HFFc6 (cell line): Measurements from ENCODE around the gene P2RX7. TPM values are rescaled to one million over a fixed set of nuclear protein-coding genes. Genes with fewer than 3 reads are reported as not detected.
"Not testable (repeated sequence)": the region's sequence is repeated elsewhere in the genome, so short reads cannot be mapped to it uniquely, and the experiment has no call there.

Source experiments
- DNase-seq: peaks from one replicate; pipeline ENCODE4 v3.0.0-alpha.2; 2018
- H3K27ac Mint-ChIP-seq: 2 replicates; pipeline ENCODE4 v1.8.0; 2020; ENCODE audit warnings: mild to moderate bottlenecking, mixed read lengths
- H3K27me3 Mint-ChIP-seq: 2 replicates; pipeline ENCODE4 v1.8.0; 2021; ENCODE audit warnings: mild to moderate bottlenecking, moderate library complexity, mixed read lengths; ENCODE audit not compliant: insufficient read depth
- H3K36me3 Mint-ChIP-seq: 2 replicates; pipeline ENCODE4 v1.8.0; 2021; ENCODE audit warnings: low read depth, mixed read lengths
- H3K4me1 Mint-ChIP-seq: 2 replicates; pipeline ENCODE4 v1.8.0; 2020; ENCODE audit warnings: low read depth, mixed read lengths
- H3K4me3 Mint-ChIP-seq: 2 replicates; pipeline ENCODE4 v1.8.0; 2020; ENCODE audit warnings: mild to moderate bottlenecking, moderate library complexity, mixed read lengths
- H3K9me3 Mint-ChIP-seq: 2 replicates; pipeline ENCODE4 v1.8.0; 2020; ENCODE audit warnings: mild to moderate bottlenecking, mixed read lengths
- CTCF ChIP-seq: fragments of 200-600 bp; sonication (generic); IDR thresholded peaks from 2 replicates; pipeline ENCODE4 v1.5.0; 2021; ENCODE audit warnings: antibody characterized with exemption, mild to moderate bottlenecking
- total RNA-seq, 6 experiments: library from RNA; stranded (reverse); fragmentation: NEBNext Ultra II Directional; extraction: Animal tissue kit (Norgen Biotek cat#: 25700); gene quantifications; 2 replicates in 1 of 6; 3 replicates in 5 of 6; pipeline ENCODE4 v1.2.3, GENCODE V29; 2021

The P2RX7 gene
- total RNA-seq, 6 experiments from 2014 or later = 0.17 to 0.32 (median 0.24) TPM

GRCh38 chr12:121226399-121226798 lies 93.7 kb downstream of the P2RX7 start:
- H3K27ac Mint-ChIP-seq = no peak overlapping the region
- no peaks in the 10 kb centered on the region for H3K36me3 Mint-ChIP-seq
- no peak for TF ChIP-seq CTCF
- peaks cover 6% of the 10 kb centered on the region; the same call in 1 of the 2 replicates for H3K4me1 Mint-ChIP-seq
- no peak overlapping the region for H3K4me3 Mint-ChIP-seq
- DNase-seq = no peak
- no peaks in the 10 kb centered on the region for H3K9me3 Mint-ChIP-seq
- no peaks in the 10 kb centered on the region for H3K27me3 Mint-ChIP-seq

GRCh38 chr12:121226871-121227270 lies 94.2 kb downstream of the P2RX7 start:
- H3K9me3 Mint-ChIP-seq, H3K4me3 Mint-ChIP-seq, H3K27ac Mint-ChIP-seq, DNase-seq, H3K4me1 Mint-ChIP-seq, H3K27me3 Mint-ChIP-seq, H3K36me3 Mint-ChIP-seq: not testable (repeated sequence)

- Mint-ChIP-seq H3K9me3 (no peaks in the 10 kb centered on the region), H3K4me1 (peaks cover 6% of the 10 kb centered on the region; the same call in 1 of the 2 replicates), H3K27me3 (no peaks in the 10 kb centered on the region), H3K27ac (no peak overlapping the region), H3K4me3 (no peak overlapping the region), H3K36me3 (no peaks in the 10 kb centered on the region)
- no peak for DNase-seq
- TF ChIP-seq CTCF = no peak
Observed at GRCh38 chr12:121227294-121227693, 94.6 kb downstream of the P2RX7 start.

GRCh38 chr12:121228919-121229665 lies 96.4 kb downstream of the P2RX7 start:
- Mint-ChIP-seq H3K36me3 (no peaks in the 10 kb centered on the region), H3K4me1 (peaks cover 6% of the 10 kb centered on the region; the same call in 1 of the 2 replicates), H3K4me3 (no peak overlapping the region), H3K9me3 (no peaks in the 10 kb centered on the region), H3K27me3 (no peaks in the 10 kb centered on the region), H3K27ac (no peak overlapping the region)
- TF ChIP-seq CTCF = no peak
- DNase-seq = no peak

GRCh38 chr12:121229826-121230537 lies 97.3 kb downstream of the P2RX7 start:
- H3K27ac Mint-ChIP-seq = not testable (repeated sequence)

More at GRCh38 chr12:121229826-121230537, 97.3 kb downstream of the P2RX7 start:
- peak; percentile 47 for DNase-seq
- H3K36me3 Mint-ChIP-seq, H3K4me1 Mint-ChIP-seq, H3K9me3 Mint-ChIP-seq, H3K4me3 Mint-ChIP-seq, H3K27me3 Mint-ChIP-seq: not testable (repeated sequence)
- TF ChIP-seq CTCF = peak; percentile 98
